GM18907 (cell line): ENCODE measurements around the gene POLD4.

Experiments used
- ATAC-seq: cut with Tn5 transposase; IDR thresholded peaks from one replicate; pipeline ENCODE4 v1.9.1; 2021; ENCODE audit warnings: mild to moderate bottlenecking, moderate library complexity; ENCODE audit not compliant: unreplicated experiment

The POLD4 gene

GRCh38 chr11:67389477-67389876 lies 36.1 kb upstream of the POLD4 start:
- no peak for ATAC-seq

DNA sequence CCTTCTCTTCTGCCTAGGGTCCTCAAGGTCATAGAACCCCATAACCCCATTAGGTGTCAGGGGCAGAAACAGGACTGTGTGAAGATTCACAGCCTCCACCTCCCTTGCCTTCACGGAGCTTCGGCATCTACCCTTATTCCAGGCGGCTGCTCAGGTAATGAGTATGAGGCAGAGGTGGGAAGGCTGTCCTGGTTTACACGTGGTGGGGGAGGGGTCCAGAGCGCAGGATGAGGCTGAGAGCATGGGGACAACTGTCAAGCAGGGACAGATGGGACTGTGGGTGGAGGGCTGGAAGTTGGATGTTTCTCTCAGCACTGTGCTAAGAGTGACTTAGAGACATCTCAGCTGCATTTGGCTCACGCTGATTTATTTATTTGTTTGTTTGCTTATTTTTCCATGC lies 34.2 kb upstream of the POLD4 start:
- ATAC-seq = no peak

GRCh38 chr11:67387069-67387468 lies 33.7 kb upstream of the POLD4 start:
- no peak for ATAC-seq

- ATAC-seq = no peak
Measured at GRCh38 chr11:67384851-67385366, 31.6 kb upstream of the POLD4 start.

GRCh38 chr11:67382276-67383136 lies 29.2 kb upstream of the POLD4 start:
- ATAC-seq = peak; percentile 47

DNA sequence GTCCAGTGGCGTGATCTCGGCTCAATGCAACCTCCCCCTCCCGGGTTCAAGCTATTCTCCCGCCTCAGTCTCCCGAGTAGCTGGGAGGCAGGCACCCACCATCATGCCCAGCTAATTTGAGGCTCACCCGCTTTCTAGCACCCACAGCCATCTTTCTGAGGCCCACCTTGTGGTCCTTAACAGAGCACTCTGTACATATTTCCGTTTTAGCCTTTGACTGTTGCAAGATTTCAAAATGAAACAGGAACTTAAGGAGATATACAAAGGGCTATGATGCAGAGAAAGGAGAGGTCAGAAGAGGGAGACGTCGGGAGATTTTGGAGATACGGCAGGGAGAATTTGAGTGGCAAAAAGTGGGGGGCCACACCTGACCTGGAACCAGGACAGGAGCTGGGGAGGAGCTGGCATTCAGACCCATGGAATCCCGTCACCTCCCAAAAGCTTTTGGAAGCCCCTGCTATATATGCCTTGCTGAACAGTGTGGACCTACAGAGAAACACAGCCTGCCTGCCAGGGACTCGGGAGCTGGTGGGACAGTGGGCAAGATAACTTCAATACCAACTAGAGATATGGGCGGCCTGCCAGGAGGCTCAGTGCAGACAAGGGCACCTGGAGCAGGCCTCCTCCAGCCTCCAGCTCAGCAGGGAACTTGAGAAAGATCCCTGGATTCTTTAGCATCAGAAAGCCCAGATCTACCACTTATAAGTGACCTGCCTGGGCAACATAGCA lies 28.1 kb upstream of the POLD4 start:
- no peak for ATAC-seq

- no peak for ATAC-seq
Measured at GRCh38 chr11:67379061-67380058, 26.0 kb upstream of the POLD4 start.

- no peak for ATAC-seq
Measured at GRCh38 chr11:67378544-67378943, 25.2 kb upstream of the POLD4 start.

DNA sequence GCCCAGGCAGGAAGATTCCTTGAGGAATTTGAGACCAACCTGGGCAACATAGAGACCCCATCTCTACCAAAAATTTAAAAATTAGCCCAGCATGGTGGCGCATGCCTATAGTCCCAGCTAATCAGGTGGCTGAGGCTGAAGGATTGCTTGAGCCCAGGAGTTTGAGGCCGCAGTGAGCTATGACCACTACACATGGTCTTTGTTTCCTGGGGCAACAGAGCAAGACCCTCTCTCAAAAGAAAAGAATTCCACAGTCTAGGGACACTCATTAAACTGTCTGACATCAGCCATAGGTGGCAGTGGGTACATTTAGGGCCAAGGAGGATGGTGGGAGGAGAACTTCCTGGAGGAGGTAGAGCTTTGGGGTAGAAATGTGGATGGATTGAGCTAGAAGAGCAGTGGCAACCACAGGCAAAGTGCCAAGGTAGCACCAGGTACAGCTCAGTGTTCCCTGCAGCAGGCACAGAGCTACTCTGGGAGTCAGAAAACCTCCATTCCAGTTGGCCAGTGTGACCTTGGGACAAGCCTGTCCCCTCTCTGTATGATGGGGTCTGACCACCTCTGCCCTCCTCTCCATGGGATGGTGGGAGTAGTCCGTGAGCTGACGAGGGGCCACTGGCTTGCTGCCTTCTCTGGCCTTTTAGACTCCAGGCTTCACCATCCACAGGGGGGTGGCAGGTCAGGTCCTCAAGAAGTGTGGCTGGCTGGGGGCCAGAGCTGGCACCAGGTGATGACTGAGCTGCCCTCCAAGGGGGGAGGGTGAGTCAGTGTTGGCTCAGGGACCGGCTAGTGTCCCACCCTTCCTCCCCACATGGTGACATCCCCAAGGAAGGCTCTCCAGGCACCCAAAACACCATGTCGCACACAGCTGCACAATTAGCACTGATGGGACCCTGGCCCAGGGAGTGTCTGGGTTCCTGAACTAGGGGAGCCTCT lies 23.8 kb upstream of the POLD4 start:
- no peak for ATAC-seq

DNA sequence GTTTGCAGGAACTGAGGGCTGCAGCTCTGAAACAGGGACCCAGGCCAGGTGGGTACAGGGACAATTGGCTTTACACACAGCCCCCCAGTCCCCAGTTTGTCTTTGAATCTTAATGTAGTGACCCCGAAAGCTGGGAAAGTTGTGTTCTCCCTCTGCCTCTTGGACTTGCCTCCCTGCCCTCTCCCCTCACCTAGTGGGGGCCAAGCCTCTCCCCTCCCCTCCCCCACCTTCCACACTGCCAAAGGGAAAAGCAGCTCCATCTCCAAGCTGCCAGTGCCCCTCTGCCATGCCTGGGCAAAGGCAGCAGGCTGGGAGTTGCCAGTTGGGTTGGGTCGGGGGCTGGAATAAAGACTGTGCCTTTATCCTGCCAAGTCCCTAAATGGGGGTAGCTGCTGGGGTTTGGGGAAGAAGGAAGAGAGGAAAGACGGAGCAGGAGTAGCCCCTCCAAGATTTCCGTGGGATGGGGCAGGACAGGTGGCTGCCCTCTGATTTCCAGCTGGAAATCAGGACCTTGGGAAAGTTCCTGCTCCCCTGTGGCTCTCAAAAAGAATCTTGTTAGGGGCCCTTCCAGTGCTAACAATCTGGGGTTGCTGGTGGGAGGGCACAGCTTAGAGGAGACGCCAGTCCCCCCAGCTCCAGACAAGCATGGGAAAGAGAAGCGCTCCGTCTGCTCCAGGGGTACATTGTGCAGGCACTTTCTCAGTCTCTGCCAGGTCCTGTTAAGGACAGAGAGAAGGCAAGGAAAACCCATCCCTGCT lies 22.9 kb upstream of the POLD4 start:
- no peak for ATAC-seq

- no peak for ATAC-seq
Measured at GRCh38 chr11:67375320-67376055, 22.1 kb upstream of the POLD4 start.

DNA sequence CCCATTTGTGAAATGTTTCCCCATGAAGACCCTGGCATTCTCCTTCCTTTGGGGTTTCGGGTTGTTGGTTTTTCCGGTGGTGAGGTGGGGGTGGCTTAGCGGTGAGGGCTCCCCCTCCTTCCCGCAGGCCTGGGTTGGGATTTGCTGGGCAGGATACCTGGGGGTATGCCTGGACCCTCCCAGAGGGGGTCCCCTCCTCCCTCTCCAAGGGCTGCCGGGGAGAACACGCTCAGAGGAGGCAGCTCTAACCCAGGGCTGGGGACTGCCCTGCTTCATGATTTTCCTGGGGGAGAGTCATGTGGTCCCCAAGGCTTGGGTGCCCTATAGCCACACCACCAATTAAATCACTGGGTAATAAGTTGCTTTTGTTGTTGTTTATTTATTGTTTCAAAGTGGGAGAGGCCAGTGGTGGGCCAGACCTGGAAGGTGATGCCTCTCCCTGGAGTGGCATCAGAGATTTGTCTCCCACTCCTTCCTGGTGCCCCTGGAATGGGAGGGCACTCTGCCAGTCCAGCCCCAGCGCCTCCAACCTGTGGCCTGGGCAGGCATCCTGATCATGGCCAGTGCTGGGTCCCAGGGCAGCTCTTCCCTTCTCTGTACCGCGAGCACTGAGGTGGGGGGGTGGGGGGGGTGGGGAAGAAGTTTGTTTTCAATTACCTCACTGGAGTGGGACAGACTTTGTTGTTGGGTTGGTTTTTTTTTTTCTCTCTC lies 21.4 kb upstream of the POLD4 start:
- no peak for ATAC-seq

GRCh38 chr11:67373648-67374570 lies 20.6 kb upstream of the POLD4 start:
- no peak for ATAC-seq

DNA sequence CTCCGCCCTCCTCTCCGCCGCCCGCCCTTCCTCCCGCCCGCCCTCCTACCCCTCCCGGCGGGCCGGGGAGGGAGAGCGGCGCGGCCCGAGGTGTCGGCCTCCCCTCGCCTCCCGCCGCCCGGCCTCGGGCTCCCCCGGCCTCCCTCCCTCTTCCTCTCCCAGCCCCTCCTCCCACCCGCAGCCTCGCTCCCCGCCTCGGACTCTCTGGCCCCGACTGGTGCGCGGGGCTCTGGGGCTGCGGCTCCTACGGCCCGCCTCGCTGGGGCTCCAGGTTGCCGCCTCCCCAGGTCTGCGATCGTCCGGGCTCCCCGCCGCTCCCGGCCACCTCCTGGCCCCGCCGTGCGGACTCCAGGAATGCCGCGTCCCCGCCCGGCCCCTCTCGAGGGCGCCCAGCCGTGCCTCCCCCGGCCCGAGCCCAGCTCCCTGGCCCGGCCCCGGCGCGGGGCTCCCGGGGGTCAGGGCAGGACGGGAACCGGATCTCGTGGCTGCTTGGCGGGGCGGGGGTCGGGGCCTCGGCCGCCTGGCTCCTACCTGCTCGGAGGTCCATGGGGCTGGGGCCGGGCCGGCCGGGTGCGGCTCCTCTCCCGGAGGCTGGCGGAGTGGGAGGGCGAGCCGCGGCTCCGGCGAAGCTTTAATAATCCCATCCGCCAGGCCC lies 19.8 kb upstream of the POLD4 start, which contains the start of gene CLCF1:
TSS of gene CLCF1 (minus strand) at position 606 of the 655 bp plus-strand sequence. CDS start at position 547, 59 bp downstream.
- ATAC-seq = no peak

DNA sequence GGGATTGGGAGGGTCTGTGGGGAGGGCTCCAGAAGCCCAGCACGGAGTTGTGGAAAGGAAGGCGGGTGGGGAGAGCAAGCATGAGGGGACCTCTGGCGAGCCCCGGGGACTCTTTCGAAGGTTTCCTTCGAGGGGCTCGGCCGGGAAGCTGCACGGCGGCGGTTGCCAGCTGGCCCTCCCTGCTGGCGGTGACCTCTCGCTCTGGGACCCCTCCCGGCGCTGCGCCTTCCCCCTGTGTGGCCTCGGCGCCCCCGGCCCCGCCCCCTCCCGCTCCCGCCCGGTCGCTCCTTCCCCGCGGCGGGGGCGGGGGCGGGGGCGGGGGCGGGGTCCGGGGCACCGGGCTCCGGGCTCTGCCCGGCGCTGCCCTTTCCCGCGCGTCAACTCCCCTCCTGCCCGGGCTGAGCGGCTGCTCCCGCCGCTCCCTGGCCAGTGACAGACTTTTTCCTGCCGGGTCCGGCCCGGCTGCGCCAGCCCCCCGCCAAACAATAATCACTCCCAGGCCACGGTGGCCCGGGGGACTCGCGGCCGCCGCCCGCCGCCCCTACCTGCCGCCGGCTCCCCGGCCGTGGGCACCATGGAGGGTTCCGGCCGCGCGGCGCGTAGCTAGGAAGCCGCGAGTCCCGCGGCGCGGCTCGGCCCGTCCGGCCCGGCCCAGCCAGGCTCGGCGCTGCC lies 19.1 kb upstream of the POLD4 start:
- no peak for ATAC-seq
